Breast epithelium (tissue), 4 donors: ENCODE results near the gene AMIGO1. TPM values are rescaled to one million over a fixed set of nuclear protein-coding genes. Genes with fewer than 3 reads are reported as not detected.

Source experiments
- DNase-seq, 2 donors: peaks; one replicate each; pipeline ENCODE4 v3.0.0-alpha.2; 2019; ENCODE audit warnings: low spot score in 2 of 2
- H3K27ac ChIP-seq, 2 donors: fragments of 200-600 bp; sonication (generic) in 1 of 2; one replicate each; pipeline ENCODE4 v1.5.1; 2016 to 2019; ENCODE audit warnings: mild to moderate bottlenecking in 1 of 2
- H3K27me3 ChIP-seq, 2 donors: fragments of 200-600 bp; sonication (generic) in 1 of 2; one replicate each; pipeline versions ENCODE4 v1.5.1 to v1.6.0; 2017 to 2019; ENCODE audit warnings: control low read depth in 1 of 2, mild to moderate bottlenecking in 1 of 2
- H3K36me3 ChIP-seq: fragments of 200-600 bp; one replicate; pipeline ENCODE4 v1.5.1; 2019
- H3K4me1 ChIP-seq, 2 donors: fragments of 200-600 bp; sonication (generic); one replicate each; pipeline ENCODE4 v1.5.1; 2016 to 2019; ENCODE audit warnings: control low read depth in 1 of 2
- H3K4me3 ChIP-seq, 3 donors: fragments of 200-600 bp; sonication (generic); 1 replicate in 2 of 3; 2 replicates in 1 of 3; pipeline ENCODE4 v1.5.1; 2016 to 2019; ENCODE audit warnings: mild to moderate bottlenecking in 3 of 3, moderate library complexity in 2 of 3
- H3K9me3 ChIP-seq, 2 donors: fragments of 200-600 bp; sonication (generic) in 1 of 2; one replicate each; pipeline ENCODE4 v1.5.1; 2016 to 2019; ENCODE audit warnings: control low read depth in 1 of 2
- POLR2A ChIP-seq: fragments of 450-650 bp; IDR thresholded peaks from one replicate; pipeline ENCODE4 v1.6.1; 2016; ENCODE audit warnings: antibody characterized with exemption, mild to moderate bottlenecking, moderate library complexity
- POLR2AphosphoS5 ChIP-seq, 3 donors: sonication (generic); formaldehyde crosslinking; IDR thresholded peaks; one replicate each; pipeline ENCODE4 v1.6.1; 2017; ENCODE audit warnings: antibody characterized with exemption in 3 of 3
- intact Hi-C: fragments of 100-400 bp; cut with DNase I; formaldehyde crosslinking; loops from one replicate; pipeline ENCODE4 v1.15.1; 2023; ENCODE audit warnings: low total_unique reads
- total RNA-seq, 3 donors: library from RNA; depleted of rRNA; stranded (reverse); fragments of >200 nt; gene quantifications; one replicate each; pipeline ENCODE4 v1.1.0, GENCODE V29; 2016
- TF ChIP-seq, protein P1 (sequence below), 3 donors: fragments of 450-650 bp; IDR thresholded peaks; one replicate each; pipeline ENCODE4 v1.5.1; 2016 to 2017; ENCODE audit warnings: antibody characterized with exemption in 3 of 3, mild to moderate bottlenecking in 3 of 3, moderate library complexity in 3 of 3

Gene AMIGO1
- total RNA-seq, 3 donors from 2014 or later = 3.0 to 9.5 (median 6.4) TPM

DNA sequence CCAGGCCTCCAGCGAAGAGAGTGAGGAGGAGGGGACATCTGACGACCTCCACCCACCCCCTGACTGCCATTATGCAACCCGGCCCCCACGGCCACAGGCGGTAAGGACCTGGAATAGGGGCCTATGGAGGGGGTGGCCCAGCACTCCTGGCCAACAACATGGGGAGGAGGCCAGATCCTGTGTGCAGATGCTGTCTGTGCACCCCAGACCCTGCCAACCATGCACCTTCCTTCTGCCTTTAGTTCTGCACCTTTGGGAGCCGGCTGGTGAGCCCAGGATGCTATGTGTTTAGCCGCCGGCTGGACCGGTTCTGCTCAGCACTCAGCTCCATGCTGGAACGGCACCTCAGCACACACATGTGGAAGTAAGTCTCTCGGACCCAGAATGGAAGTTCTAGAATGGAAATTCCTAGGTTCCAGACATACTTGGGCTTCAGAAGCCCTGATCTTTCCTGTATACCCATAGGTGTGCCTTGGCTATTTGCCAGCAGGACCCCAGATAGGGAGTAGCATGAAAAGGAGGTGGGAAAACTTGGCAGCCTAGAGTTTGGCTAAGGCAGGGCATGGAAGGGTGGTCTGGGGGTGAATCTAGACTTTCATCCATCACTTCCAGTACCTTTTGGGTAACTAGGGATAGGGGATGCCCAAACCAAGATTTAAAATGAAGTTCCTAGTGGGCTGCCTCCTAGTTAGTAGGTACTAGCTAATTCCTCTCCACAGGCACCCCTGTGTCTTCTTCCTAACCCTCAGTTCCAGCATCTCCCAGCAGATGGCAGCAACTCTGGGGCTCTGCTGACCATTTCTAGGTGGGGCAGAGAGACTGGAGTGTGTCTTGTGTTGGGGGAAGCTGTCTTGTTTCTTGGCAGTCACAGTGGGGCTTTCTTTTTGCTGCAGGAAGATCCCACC lies 19.2 kb downstream of the AMIGO1 start:
- intact Hi-C loops = loop anchor here (5.0 kb wide), 1 partner anchor 42 kb away; no protein-coding TSS in a partner anchor

GRCh38 chr1:109488696-109489095 lies 20.8 kb downstream of the AMIGO1 start:
- H3K4me3 ChIP-seq = no peak overlapping the region
- intact Hi-C loops = no loop called here
- DNase-seq = no peak
- no peaks in the 10 kb centered on the region for H3K9me3 ChIP-seq
- TF ChIP-seq, protein P1, sequence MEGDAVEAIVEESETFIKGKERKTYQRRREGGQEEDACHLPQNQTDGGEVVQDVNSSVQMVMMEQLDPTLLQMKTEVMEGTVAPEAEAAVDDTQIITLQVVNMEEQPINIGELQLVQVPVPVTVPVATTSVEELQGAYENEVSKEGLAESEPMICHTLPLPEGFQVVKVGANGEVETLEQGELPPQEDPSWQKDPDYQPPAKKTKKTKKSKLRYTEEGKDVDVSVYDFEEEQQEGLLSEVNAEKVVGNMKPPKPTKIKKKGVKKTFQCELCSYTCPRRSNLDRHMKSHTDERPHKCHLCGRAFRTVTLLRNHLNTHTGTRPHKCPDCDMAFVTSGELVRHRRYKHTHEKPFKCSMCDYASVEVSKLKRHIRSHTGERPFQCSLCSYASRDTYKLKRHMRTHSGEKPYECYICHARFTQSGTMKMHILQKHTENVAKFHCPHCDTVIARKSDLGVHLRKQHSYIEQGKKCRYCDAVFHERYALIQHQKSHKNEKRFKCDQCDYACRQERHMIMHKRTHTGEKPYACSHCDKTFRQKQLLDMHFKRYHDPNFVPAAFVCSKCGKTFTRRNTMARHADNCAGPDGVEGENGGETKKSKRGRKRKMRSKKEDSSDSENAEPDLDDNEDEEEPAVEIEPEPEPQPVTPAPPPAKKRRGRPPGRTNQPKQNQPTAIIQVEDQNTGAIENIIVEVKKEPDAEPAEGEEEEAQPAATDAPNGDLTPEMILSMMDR (IDR thresholded peaks at IDR 0.05) = no peak
- H3K36me3 ChIP-seq = peaks cover 5% of the 10 kb centered on the region
- H3K27me3 ChIP-seq = no peaks in the 10 kb centered on the region
- peaks cover 0 to 8% of the 10 kb centered on the region in 2 donors for H3K4me1 ChIP-seq
- H3K27ac ChIP-seq = no peak overlapping the region

More for the DNA sequence above, 19.2 kb downstream of the AMIGO1 start:
- DNase-seq = peak in 1 of 2 donors; percentile 50
- no peak overlapping the region for H3K27ac ChIP-seq
- no peaks in the 10 kb centered on the region for H3K4me1 ChIP-seq
- peaks cover 5% of the 10 kb centered on the region for H3K36me3 ChIP-seq
- no peak overlapping the region for H3K4me3 ChIP-seq
- no peak for TF ChIP-seq POLR2AphosphoS5 (IDR thresholded peaks at IDR 0.05)
- TF ChIP-seq, protein P1 (IDR thresholded peaks at IDR 0.05) = peak in 2 of 3 donors; percentile 58 to 62
- no peaks in the 10 kb centered on the region for H3K27me3 ChIP-seq
- H3K9me3 ChIP-seq = no peaks in the 10 kb centered on the region

GRCh38 chr1:109488201-109488600 lies 21.3 kb downstream of the AMIGO1 start:
- Histone ChIP-seq H3K27me3 (no peaks in the 10 kb centered on the region), H3K4me1 (peaks cover 0 to 8% of the 10 kb centered on the region in 2 donors), H3K36me3 (peaks cover 5% of the 10 kb centered on the region), H3K4me3 (no peak overlapping the region), H3K9me3 (no peaks in the 10 kb centered on the region), H3K27ac (no peak overlapping the region)
- intact Hi-C loops = no loop called here
- no peak for TF ChIP-seq POLR2AphosphoS5 (IDR thresholded peaks at IDR 0.05)
- TF ChIP-seq, protein P1 (IDR thresholded peaks at IDR 0.05) = no peak
- TF ChIP-seq POLR2A = no peak
- no peak for DNase-seq

DNA sequence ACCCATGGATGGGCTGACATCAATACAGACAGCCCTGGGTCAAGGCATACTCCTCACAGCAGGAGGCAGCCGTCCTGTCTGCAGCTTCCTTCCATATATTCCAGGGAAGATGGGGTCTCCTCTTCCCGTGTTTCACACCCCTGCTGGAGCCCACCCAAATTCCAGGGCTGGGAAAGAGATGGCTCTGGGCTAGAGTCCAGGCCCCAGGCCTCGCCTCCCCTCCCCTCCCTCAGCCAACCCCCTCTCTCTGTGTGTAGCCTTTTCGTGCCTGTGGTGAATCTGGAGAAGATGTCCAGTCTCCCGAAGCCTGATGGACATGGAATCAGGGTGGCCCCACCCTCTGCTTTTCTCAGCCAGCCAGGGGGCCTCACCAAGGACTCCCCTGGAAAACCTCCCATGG lies 22.3 kb downstream of the AMIGO1 start:
- Histone ChIP-seq H3K4me3 (no peak overlapping the region), H3K9me3 (no peaks in the 10 kb centered on the region), H3K36me3 (peaks cover 5% of the 10 kb centered on the region), H3K4me1 (peaks cover 0 to 8% of the 10 kb centered on the region in 2 donors), H3K27me3 (no peaks in the 10 kb centered on the region), H3K27ac (no peak overlapping the region)
- intact Hi-C loops = no loop called here
- no peak for TF ChIP-seq POLR2AphosphoS5 (IDR thresholded peaks at IDR 0.05)
- DNase-seq = no peak

GRCh38 chr1:109485001-109485400 lies 24.5 kb downstream of the AMIGO1 start:
- DNase-seq = no peak
- no peak for TF ChIP-seq POLR2A
- TF ChIP-seq, protein P1 (IDR thresholded peaks at IDR 0.05) = no peak
- no peak for TF ChIP-seq POLR2AphosphoS5 (IDR thresholded peaks at IDR 0.05)
- peaks cover 5% of the 10 kb centered on the region for H3K36me3 ChIP-seq
- no peaks in the 10 kb centered on the region for H3K27me3 ChIP-seq
- peaks cover 0 to 8% of the 10 kb centered on the region in 2 donors for H3K4me1 ChIP-seq
- no peak overlapping the region for H3K27ac ChIP-seq
- intact Hi-C loops = no loop called here
- no peaks in the 10 kb centered on the region for H3K9me3 ChIP-seq
- peak overlapping the region in 2 of 3 donors; percentile 70 to 88 for H3K4me3 ChIP-seq
